OCI-M1 (cell line): ENCODE measurements around the gene NPPA.
"Not testable (repeated sequence)": the region's sequence is repeated elsewhere in the genome, so short reads cannot be mapped to it uniquely, and the experiment has no call there.

ENCODE experiments used
- DNase-seq: peaks from one replicate; lab custom pipeline; 2025; lab: John Stamatoyannopoulos, UW

Gene NPPA

DNA sequence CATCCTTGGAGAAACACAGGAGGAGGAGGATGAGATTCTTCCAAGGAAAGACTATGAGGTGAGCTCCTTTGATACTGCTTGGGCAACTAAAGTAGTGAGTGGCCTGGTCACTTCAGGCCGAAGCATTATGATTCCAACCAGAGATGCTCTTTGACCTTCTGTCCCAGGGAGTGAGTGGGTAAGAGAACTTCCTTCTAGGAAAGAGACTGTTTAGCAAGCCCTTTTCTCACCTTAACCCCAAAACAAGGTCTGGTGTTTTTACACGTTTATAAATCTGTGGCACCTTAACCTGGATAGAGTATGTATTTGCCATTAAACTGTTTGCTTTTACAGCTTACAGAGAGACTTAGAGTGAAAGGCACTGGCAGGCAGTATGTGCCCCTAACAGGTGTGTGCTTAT lies 40.5 kb downstream of the NPPA start:
- no peak for DNase-seq

DNA sequence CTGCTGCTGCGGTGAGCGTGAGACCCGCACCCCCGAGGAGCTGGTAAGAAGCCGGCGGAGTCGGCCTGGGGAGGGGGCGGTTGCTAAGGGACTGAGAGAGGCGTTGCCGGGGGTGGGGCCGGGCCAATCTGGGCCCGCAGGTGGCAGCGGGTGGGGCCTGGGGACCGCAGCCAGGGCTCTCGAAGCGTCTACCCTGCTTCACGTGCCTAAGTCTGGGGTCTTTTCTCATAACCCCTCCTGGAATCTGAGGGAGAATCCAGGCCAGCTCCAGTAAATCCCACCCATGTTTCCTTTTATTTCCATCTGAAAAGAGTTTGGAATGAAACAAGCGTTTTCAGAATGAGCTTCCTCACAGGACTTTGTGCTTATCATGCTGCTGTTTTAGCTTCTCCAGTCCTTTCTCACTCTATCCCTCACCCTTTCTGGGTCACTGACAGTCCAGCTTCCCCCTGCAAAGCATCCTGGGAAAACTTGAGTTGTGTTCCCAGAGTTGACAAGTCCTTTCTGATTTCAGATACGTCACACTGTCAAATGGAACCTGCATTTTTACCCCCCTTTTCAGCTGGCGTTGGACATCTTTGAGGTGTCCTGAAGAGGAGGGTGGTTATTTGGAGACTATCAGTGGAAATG lies 41.2 kb downstream of the NPPA start:
- peak; percentile 81 for DNase-seq

- peak; percentile 100 for DNase-seq
Measured at GRCh38 chr1:11805422-11806306, 41.9 kb downstream of the NPPA start, which contains the start of the genes CLCN6 and MTHFR. Gene CLCN6 (plus strand): TSS chr1:11806191. CDS start chr1:11806263, 72 bp downstream. Gene MTHFR (minus strand): TSS chr1:11805964. CDS start chr1:11803116, 2,848 bp downstream.

GRCh38 chr1:11804666-11805421 lies 42.7 kb downstream of the NPPA start:
- DNase-seq, result peak; percentile 74

DNA sequence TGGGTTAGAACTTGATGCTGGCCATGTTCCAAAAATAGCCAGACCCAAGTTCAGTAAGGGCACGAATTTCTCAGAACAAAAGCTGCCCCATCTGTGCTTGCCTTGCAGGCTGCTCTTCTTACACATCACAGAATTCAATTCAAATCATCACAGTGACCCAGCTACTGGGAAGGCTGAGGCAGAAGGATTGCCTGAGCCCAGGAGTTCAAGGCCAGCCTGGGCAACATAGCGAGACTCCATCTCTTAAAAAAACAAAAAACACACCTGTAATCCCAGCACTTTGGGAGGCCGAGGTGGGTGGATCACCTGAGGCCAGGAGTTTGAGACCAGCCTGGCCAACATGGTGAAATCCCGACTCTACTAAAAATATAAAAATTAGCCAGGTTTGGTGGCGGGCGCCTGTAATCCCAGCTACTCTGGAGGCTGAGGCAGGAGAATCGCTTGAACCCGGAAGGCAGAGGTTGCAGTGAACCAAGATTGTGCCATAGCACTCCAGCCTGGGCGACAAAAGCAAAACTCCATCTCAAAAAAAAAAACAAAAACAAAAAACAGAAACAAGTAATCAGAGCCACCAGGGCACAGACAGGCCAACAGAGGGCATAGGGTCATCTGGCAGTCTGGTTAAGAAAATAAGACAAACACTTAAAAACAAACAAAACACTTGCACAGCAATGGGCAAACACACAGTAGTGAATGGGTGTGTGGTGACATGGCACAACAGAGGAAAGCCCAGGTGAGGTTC lies 43.5 kb downstream of the NPPA start:
- DNase-seq, result not testable (repeated sequence)

DNA sequence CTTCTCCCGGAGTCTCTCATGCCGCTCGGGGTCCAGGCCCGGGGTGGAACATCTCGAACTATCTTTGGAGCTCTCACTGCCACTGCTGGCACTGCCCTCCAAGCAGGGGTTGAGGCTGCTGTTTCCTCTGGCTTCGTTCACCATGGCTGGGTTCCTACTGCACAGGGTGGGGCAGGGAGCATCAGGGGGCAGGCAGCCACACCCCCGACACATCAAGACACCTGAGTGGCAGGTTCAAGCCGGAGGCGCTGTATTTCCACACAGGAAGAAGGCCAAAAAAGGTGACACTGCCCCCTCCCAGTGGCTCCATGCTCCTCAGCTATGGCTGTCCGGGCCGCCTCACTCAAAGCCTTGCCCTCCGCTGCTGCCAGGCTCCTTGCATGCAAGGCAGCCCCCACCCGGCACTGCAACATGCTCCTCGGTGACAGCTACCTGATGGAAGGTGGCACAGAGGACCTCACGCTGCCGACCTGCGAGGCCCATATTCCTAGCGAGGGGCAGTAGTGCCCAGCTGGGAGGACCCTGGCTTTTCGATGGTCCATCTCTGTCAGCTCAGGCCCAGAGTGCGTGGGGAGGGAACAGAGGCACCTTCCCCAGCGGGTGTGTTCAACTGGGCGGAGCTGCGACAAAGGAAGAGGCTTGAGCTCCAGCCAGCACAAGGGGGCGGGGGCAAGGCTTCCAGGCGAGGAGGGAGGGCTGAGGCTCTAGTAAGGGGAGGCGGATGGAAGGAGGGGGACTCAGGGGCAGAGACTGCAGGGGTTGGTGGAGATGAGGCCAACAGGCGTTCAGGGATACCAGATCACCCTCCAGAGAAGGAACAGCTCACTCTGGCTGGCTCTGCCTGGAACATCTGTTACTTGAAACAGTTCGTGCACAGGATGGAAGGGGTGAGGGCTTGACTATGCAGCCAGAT lies 44.4 kb downstream of the NPPA start:
- DNase-seq, result peak; percentile 97

GRCh38 chr1:11802616-11802972 lies 45.0 kb downstream of the NPPA start:
- DNase-seq, result peak; percentile 75

DNA sequence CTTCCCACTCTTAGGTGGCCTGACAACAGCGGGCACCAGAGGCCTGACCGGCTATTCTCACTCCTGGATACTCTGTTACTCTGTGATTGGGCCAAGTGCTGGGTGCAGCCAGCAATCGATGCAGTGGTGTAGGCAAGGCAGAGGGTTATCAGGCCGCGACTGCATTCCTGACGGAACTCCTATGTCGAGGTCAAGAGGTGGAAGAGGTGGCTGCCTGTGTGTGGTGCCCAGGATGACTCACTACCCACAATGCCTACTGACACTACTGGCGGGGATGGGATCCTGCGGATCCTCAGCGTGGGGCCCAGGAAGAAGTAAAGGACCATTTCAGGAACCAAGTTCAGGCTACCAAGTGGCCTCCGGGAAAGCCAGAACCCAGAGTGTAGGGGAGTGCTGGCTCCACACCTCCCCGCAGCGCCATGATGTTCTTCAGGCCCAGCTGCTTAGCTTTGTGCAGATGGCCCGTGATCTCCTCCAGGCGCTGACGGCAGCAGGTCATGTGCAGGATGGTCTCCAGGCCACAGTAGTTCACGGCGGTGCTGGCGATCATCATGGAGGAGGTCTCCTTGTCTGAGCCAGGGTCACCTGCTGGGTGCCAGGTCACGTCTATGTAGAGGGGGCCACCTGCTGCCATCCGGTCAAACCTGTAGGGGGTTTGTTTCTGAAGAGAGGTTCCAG lies 46.7 kb downstream of the NPPA start:
- DNase-seq, result no peak

GRCh38 chr1:11800391-11800755 lies 47.2 kb downstream of the NPPA start:
- DNase-seq, result no peak

DNA sequence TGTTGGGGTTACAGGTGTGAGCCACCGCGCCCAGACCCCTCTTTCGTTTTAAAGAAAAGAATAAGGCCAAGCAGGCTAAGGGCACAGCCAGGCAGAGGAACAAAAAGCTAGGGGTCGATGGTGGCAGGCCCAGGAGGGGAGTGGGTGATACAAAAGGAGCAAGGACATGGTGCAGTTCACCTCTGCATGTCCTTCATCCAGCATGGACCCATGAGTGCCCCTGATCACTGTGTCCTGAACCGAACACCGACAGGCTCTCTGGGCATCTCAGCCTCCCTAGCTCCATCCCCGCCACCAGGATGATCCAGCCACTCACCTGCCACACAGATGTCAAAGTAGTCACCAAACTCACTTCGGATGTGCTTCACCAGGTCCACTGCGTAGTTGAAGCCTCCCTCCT lies 47.7 kb downstream of the NPPA start:
- no peak for DNase-seq

GRCh38 chr1:11799099-11799498 lies 48.5 kb downstream of the NPPA start:
- no peak for DNase-seq

DNA sequence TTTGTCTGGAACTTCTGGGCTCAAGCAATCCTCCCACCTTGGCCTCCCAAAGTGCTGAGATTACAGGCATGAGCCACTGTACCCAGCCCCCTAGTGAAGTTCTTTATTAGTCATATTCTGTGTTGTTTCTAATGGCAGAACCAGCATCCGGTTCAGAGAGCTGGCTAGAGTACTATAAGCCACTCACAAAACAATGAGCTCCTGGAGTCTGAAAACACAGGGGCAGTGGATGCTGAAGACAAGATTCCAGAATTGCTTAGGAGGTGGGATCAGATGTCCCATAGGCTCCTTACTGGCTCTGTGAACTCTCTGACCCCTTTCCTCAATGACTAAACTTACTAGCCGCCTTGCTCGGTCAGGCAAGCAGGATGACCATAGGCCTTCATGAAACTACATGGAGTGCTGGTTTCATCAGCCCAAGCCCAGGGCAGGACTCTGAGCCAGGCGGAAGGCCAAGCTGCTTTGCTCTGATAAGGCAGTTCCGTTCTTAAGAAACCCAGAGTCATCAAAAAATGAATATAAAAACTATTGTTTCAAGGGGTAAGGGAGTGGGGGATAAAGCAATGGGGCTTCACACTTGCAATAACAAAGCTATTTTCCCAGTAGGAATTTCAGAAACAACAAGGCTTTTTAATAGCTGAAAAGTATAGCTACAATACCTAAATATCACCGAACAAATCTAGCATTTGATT lies 49.9 kb downstream of the NPPA start:
- DNase-seq, result peak; percentile 98

- peak; percentile 28 for DNase-seq
Measured at GRCh38 chr1:11796036-11796828, 51.4 kb downstream of the NPPA start.
